HUDEP-2 (cell line): ENCODE data around the gene NAA20.
A peak's percentile ranks its signal among the peaks of the same experiment; 100 is the strongest.
"Not testable (repeated sequence)": the region's sequence is repeated elsewhere in the genome, so short reads cannot be mapped to it uniquely, and the experiment has no call there.

Experiments
- DNase-seq, 76 experiments: peaks; one replicate each; lab custom pipeline; 2025; ENCODE audit not compliant: unreplicated experiment in 76 of 76; lab: John Stamatoyannopoulos, UW

NAA20 gene

GRCh38 chr20:19990850-19991249 lies 26.3 kb upstream of the NAA20 start:
- DNase-seq, result no peak

DNA sequence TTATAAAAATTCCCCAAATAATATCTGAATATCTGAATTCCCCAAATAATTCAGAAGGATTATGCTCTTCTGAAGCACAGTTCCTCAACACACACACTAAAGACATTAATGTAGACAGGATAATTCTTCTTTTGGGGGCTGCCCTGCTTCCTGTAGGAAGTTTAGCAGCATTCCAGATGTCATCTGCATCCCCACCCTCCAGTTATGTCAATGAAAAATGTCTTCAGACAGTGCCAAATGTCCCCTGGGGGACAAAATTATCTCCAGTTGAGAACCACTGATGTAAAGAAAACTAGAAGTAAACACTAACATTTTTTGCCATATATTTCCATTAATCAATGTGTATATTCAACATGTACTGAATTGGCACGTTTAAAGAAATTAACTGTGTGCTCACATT lies 25.9 kb upstream of the NAA20 start:
- no peak for DNase-seq

DNA sequence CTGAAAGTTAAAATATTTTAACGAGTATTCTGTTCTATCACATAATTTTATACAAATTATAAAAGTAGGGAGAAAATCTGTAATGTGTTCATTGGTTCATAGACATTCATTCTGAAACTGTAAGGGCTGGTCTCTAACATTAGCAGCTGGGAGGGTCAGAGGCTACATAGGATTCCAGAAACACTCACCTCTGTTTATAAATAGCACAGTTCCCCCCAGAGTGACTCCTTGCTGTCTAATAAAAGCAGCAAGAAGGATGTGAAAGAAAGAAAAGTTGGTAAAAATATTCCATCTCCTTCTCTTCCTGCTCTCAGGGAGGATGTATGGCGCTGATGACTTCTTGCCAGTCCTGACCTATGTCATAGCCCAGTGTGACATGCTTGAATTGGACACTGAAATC lies 25.3 kb upstream of the NAA20 start:
- DNase-seq, result no peak

- DNase-seq, result no peak
Measured at GRCh38 chr20:19992996-19993908, 23.9 kb upstream of the NAA20 start.

- no peak for DNase-seq
Measured at GRCh38 chr20:19993958-19994669, 23.0 kb upstream of the NAA20 start.

DNA sequence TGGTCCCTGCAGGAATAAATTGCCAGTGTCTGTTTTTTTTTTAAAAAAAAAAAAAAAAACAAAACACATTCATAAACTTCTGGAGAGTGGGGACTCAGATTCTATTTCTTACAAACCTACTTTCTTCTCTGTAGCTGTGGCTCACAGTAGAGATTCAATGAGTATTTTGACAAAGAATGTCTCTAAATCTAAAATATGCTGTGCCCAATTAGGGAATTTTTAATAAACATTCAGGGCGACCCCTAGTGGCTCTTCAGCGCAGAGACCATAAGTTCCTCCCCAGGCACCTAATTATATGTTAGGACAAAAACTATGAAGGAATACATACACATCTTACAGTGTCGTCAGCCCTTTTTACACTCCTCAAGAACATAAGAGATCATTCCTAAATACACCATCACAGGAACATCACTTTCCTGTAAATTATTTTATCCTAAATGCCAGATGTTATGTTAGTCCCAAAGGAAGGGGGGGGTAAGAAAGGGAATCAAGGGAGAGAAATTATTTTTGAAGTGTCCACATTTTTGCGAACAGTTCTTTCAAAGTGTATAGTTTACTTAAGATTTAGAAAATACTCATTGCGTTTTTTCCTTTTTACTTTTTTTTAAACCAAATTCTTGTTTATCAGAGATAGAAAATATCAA lies 21.8 kb upstream of the NAA20 start:
- peak in 3 of 76 experiments; percentile 1 to 8 (median 7) for DNase-seq

GRCh38 chr20:19996222-19996621 lies 20.9 kb upstream of the NAA20 start:
- DNase-seq, result no peak

- DNase-seq, result no peak
Measured at GRCh38 chr20:19996917-19997316, 20.2 kb upstream of the NAA20 start.

DNA sequence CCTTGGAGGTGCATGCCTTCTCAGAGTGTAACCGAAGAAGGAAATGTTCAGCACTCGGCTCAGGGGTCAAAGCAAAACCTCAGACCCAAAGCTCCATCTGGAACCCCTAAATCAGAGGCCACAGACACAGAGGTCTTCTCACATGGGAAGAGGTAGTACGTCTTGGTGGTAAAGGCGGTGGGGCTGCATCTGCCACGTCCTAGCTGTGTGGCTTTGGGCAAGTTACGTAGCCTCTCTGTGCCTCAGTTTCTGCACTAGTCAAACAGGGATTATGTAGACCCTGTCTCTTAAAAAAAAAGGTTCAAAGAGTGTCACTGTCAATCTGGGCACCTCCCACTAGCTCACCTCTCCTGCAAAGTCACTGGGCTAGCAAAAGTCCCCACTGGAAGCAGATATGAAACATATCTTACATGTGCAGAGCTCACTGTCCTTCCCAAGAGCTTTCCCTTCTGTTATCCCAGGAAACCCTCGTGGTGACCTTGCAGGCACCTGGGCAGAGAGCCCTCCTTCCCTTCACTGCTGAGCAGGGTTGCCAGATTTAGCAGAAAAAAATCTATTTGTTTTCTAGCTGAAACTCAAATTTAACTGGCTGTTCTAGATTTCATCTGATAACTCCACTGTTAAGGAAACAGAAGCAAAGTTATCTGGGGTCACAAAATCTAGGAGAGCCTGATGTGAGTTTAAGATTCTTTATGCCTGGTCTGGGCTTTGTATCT lies 18.0 kb upstream of the NAA20 start:
- no peak for DNase-seq

- DNase-seq, result no peak
Measured at GRCh38 chr20:20000211-20000968, 16.8 kb upstream of the NAA20 start.

DNA sequence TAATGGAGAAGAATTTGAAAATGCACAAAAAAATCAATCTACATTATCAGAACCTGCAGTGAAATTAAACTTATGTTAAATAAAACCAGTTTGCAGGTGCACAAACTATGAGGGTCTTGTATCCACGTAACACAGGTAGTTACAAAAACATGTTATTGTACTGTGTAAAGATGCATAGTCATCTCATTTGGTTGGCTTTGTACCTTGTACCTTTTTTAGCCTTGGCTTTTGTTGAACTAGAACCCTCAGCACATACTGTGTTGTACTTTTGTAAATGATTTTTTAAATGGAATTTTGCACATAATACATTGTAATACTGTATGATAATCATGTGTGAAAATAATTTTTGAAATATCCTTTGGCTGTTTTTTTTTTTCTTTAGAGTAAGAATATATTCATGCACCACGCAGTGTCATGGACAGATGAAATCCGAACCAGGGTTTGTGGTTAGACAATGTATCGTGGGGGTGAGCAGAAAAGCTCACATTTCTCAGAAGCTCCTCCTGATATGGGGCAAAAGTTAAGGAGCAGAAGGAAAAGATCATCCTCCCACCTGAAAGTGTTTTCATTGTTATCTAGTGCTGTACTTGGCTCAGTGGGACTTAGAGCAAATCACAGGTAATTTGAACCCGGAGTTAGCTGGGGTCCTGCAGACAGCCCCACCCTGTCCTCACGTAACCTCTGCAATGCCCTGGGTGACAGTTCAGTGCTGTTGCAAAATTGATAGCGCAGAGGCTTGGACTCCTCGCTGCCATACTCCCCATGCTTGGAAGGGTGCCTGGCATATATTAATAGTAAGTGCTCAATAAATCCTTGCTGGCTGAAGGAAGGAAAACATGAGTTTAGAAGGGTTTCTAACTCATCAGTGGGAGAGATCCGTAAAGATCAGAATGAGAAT lies 14.8 kb upstream of the NAA20 start:
- no peak for DNase-seq

GRCh38 chr20:20003031-20003954 lies 13.9 kb upstream of the NAA20 start:
- DNase-seq, result no peak

GRCh38 chr20:20003955-20004322 lies 13.2 kb upstream of the NAA20 start:
- DNase-seq, result not testable (repeated sequence)

DNA sequence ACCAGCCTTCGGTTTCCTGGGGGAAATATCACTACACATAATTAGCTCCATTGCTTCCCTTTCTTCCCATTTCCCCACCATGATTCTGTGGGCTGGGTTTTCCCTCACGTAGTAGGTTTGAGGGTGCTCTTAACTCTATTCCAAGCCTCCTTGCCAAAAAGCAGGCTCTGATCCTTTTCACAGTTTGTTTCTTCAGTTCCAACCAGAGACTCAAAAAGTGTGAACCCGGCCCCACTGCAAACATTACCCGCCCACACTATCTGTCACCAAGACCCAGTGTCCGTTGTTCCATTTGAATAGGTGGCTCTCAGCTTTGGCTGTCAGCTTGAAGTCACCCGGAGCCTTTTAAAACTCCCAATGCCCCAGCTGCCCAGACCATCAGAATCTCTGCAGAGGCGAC lies 11.8 kb upstream of the NAA20 start:
- DNase-seq, result no peak

- DNase-seq, result no peak
Measured at GRCh38 chr20:20009784-20010253, 7.3 kb upstream of the NAA20 start.

DNA sequence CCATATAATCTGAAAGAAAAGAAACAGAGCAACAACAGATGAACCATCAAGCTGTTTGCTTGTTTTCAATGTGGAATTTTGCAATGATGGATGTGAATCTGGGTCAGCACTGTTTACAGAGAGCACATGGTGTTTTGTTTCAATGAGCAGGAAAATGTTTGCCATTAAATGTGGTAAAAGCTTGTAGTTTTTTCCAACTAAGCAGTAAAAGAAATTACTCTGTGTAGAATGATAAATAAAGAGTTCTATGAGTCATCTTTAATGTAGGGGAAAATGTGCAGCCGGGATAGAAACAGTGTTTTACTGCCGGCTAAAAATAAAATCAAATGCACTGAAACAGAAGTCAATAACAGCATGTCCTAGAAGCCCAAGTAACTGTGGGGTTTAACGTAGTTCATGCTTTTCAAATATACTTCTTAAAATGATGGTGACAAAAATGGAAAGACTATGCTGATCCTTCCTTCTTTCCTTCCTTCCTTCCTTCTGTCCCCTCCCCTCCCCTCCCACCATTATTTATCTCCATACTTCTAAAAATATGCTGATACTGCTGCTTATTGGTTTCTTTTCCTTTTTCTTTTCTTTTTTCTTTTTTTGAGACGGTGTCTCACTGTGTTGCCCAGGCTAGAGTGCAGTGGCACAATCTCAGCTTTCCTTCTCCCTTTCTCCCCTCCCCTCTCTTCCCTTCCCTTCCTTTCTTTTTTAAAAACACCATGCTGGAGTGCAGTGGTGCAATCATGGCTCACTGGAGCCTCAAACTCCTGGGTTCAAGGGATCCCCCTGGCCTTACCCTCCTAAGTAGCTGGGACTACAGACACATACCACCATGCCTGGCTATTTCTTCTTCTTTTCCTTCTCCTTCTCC lies 6.3 kb upstream of the NAA20 start:
- no peak for DNase-seq

- no peak for DNase-seq
Measured at GRCh38 chr20:20012541-20012940, 4.6 kb upstream of the NAA20 start.
